Stimulated activated CD4-positive, alpha-beta T cell treated with anti-CD3 and anti-CD28 coated beads, Interleukin-12 subunit alpha, Interleukin-12 subunit beta, amount 100 ng/mL, for 4 hours (primary cell): Measurements from ENCODE around the gene TMEM141.
"Not testable (repeated sequence)": the region's sequence is repeated elsewhere in the genome, so short reads cannot be mapped to it uniquely, and the experiment has no call there.

Experiments
- DNase-seq: peaks from one replicate; pipeline ENCODE4 v3.0.0-alpha.2; 2020

TMEM141 gene

DNA sequence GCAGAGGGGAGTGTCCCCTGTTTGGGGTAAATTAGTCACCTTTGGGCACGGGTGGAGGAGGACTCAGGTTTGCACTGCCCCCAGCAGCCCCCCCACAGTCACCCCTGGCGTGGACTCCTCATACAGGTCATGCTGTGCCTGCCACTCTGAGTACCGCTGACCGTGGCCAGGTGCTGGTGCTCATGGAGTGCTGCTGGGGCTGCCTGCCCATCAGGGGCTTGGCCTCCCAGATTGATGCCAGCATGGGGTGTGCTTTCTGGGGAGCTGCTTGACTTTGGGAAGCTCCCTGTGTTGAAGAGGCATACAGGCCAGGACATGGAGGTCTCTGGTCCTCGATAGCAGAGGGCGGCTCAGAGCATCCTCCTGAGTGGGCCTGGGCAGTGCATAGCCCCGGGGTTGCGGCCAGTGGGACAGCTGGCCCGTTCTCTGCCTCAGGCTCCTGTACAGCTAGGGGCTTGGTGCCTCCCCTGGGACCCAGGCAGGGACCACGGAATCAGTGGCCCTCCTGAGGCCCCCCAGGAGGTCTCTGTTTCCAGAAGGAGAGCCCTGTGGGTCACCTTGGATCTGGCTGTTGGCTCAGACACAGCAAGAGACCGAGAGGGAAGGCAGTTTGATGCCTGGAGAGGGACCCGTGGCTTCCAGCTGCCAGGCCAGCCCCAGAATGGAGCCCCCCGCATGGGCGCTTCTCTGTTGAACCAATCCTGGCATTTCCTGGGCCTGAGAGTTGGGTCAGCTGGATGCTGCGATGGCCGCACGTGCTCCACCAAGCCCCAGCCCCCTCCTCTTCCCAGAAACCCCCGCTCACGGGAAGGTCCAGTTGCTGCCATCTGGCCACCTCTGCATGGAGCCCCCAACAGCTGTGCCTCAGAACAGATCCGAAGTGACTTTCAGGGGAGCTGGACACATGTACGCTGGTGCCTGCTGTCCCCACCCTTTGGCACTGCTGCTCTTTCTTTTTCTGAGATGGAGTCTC, 45.1 kb downstream of the TMEM141 start:
- no peak for DNase-seq

- DNase-seq: no peak
Measured at GRCh38 chr9:136837146-136837855, 46.2 kb downstream of the TMEM141 start.

DNA sequence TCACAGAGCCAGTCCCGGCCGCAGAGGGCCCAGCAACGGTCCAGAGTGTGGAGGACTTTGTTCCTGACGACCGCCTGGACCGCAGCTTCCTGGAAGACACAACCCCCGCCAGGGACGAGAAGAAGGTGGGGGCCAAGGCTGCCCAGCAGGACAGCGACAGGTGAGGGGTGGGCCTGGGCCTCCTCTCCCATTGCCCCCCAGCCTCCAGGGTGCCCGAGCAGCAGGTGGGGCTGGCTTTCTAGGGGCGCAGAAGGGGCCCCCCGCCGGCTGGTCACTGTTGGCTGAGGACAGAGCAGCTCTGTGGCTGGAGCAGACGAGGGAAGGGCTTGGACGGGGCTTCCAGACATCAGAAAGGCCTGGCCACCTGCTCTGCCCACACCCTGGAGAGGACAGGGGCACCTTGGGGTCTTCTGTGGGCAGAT, 46.7 kb downstream of the TMEM141 start:
- not testable (repeated sequence) for DNase-seq

DNA sequence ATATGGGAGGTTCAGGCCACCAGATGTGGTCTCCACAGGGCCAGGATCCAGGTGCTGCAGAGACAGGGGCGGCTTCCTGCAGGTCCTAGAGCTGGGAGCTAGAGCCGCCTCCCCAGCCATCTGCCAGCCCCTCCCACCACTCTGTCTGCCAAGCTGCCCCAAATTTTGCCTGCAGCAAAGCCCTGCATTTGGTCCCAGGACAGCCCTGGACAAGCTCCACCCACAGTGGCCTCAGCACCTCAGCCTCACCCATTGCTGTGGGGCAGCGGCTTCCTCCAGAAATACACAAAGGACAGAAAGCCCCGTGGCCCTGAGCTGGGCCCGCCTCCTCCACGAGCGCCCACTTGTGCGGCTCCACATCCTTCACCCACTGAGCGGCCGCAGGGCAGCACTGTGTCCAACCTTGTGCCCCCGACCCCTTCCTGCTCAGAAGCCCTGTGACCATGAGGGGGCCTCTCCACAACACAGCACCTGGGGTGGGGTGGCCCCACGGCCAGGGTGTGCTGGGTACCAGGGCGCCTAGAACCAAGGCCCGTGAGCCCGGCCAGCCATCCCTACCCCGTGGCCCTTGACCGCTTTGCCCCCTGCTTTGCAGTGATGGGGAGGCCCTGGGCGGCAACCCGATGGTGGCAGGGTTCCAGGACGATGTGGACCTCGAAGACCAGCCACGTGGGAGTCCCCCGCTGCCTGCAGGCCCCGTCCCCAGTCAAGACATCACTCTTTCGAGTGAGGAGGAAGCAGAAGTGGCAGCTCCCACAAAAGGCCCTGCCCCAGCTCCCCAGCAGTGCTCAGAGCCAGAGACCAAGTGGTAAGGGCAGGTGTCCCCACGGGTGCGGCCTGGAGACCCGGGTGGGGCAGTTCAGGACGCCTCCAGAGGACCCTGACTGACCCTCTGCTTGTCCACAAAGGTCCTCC, 47.4 kb downstream of the TMEM141 start:
- no peak for DNase-seq

DNA sequence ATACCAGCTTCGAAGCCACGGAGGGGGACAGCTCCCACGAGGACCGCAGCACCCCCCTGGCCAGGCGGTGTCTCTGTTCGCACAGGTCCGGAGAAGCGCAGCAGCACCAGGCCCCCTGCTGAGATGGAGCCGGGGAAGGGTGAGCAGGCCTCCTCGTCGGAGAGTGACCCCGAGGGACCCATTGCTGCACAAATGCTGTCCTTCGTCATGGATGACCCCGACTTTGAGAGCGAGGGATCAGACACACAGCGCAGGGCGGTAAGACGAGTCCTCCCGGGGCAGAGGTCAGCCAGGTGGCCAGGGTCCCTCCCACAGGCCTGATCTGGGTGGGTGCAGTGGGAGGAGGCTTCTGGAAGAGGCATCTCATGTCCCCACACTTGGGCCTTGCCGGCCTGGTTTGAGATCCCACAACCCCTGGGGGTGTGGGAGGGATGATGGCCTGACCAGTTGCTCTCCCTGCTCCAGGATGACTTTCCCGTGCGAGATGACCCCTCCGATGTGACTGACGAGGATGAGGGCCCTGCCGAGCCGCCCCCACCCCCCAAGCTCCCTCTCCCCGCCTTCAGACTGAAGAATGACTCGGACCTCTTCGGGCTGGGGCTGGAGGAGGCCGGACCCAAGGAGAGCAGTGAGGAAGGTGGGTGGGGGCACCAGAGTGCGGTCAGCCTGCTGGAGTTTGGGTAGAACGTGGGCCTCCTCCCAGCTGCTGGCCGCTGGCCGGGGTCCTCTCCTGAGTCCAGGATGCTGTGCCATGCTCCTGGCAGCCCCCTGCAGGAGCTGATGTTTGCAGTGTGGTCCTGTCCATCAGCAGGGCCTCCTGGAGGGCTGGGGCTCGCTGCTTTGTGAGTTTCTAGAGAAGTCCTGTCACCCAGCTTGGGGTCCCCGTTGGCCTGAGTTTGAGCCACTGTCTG, 48.3 kb downstream of the TMEM141 start:
- no peak for DNase-seq

GRCh38 chr9:136840140-136840876, 49.2 kb downstream of the TMEM141 start:
- no peak for DNase-seq

GRCh38 chr9:136840877-136841645, 49.9 kb downstream of the TMEM141 start:
- DNase-seq: no peak

- DNase-seq: not testable (repeated sequence)
Measured at GRCh38 chr9:136841646-136842379, 50.7 kb downstream of the TMEM141 start.

DNA sequence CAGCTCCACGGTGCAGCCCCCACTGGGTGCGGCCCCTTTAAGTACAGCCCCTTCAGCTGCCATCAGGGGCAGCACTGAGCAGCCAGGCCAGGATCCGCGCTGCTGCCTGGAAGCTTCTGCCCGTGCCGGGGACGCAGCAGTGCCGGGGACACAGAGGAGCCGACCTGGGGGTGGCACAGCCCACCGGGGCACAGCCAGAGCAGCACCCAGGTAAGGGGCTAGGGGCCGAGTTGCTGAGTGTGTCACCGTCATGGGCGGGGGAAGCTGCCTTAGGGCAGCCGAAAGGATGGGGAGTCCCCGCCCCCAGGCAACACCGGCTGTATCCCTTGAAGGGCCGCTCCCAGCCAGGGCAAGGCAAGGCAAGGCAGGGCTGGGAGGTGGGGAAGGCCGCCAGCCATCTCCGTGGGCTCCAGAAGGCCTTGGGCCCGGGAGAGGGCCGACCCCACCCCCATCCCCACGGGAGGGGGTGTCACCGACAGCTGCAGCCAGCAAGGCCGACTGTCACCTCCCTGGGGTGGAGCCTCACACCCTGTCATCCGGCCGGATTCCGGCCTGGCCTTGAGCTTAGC, 51.3 kb downstream of the TMEM141 start, which contains the start of gene AJM1:
Gene AJM1 (plus strand): TSS at position 99 of the 569 bp plus-strand sequence. CDS start 1,937 bp downstream, outside the sequence.
- DNase-seq: peak; percentile 76
